Stimulated activated CD8-positive, alpha-beta memory T cell treated with anti-CD3 and anti-CD28 coated beads, Interleukin-2, amount 100 ng/mL, for 48 hours (primary cell): Measurements from ENCODE around the gene SRP9.
"Not testable (repeated sequence)": the region's sequence is repeated elsewhere in the genome, so short reads cannot be mapped to it uniquely, and the experiment has no call there.

ENCODE experiments used
- DNase-seq, 2 donors: peaks; one replicate each; pipeline ENCODE4 v3.0.0-alpha.2; 2020; ENCODE audit warnings: low read depth in 2 of 2

The SRP9 gene

DNA sequence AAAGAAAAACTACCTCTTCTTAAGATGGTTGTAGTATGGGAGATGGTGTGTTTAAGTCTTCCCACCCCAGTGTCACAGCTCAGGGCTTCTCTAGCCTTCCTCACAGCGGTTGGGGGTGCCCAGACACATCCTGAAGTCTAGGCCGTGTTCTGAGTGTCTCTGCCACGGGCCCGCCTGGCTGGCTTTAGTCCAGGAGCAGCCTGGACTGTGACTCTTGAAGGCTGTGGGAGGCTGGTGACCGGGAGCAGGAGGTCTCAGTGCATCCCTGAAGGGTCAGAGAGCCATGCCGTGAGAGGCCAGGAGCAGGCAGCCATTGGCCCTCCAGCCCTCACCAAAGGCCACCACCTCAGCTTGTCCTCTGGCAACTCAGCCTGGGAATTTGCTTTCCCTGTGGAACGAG, 36.8 kb downstream of the SRP9 start:
- DNase-seq = no peak

GRCh38 chr1:225815090-225815489, 37.5 kb downstream of the SRP9 start:
- DNase-seq = not testable (repeated sequence)

GRCh38 chr1:225815526-225816178, 38.0 kb downstream of the SRP9 start:
- DNase-seq = no peak

DNA sequence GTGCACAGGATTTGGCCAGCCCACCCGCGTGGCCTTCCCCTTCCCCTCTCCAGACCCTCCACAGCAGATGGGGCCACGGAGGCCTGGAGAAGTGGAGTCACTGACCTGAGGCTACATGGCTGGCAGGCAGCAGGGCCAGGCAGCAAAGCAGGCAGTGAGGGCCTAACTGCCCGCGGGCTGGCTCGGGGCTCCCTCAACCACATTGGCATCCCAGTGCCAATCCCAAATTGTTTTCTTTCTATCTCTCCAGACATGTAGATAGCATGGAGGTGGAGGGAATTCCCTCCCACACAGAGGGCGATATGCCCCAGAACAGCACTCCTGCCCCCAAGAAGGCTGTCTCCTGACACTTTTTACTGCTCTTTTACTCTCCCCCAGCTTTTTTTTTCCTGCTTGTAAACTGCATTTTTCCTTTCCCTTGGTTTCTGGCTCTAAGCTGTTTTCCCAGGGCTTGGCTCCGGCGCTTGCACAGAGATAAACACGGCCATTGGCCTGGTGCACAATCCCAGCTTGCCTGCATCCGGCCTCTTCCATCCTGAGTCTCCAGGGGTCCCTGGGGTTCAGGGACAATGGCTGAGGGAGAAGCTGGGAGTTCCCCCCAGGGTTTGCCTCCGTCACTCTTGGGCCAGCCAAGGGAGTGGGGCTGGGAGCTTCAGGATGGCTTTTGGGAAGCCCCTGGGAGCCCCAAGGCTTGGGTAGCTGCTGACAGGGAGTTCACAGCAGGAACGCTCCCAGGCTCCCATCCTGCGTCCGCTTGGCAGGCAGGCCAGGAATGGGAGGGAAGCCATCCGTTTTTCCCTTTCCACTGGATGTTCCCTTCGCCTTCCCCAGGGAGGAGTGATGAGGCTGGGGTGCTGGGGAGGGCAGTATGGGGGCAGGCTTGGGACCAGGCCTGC, 39.3 kb downstream of the SRP9 start:
- DNase-seq = no peak

DNA sequence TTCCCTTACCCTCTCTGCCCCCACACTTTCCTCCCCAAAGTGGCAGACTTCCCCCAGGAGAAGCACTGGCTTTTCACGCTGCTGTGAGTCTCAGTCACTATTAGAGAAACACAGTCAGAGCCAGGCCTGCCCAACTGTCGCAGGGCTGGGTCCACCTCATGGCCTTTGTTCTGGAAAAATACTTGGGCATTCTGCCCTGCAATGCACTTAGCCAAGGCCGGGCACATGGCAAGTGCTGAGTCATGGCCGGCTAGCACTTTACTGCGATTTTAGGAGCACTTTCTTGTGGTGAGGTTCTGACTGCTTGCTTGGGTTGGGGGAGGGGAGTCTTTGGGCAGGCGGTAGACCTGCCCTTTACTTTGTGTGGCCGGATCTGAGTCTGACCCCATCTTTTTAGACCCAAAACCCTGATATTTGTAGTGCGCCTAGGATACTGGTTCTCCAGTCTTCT, 40.0 kb downstream of the SRP9 start:
- DNase-seq = no peak

GRCh38 chr1:225818229-225818628, 40.6 kb downstream of the SRP9 start:
- no peak for DNase-seq

GRCh38 chr1:225819346-225820192, 41.9 kb downstream of the SRP9 start:
- no peak for DNase-seq

DNA sequence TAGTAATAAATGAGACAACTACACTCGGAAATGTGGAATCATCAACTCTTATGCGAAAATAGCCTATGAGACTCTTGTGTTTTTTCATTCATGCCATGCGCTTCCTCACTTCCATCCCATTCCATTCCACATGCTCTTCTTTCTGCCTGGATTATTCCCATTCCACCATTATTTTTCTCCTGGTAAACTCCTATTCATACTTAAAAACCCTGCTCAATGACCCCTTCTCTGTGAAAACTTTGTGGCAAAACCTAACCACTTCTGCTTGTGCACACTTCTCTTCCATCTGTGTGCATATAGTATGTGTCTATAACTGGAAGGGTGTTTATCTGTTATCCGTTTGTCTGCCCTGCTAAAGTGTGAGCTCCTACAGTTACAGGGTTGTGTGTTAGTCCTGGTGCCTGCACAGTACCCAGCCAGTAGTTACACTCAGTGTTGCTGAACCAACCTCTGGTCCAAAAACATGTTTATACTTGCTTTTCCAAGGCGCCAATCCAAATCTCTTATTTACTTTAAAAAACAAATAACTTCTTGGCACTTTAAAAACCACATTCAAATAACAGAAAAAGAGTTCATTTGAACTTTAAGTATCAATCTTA, 43.0 kb downstream of the SRP9 start:
- no peak for DNase-seq

GRCh38 chr1:225822655-225823403, 45.2 kb downstream of the SRP9 start:
- DNase-seq = no peak

DNA sequence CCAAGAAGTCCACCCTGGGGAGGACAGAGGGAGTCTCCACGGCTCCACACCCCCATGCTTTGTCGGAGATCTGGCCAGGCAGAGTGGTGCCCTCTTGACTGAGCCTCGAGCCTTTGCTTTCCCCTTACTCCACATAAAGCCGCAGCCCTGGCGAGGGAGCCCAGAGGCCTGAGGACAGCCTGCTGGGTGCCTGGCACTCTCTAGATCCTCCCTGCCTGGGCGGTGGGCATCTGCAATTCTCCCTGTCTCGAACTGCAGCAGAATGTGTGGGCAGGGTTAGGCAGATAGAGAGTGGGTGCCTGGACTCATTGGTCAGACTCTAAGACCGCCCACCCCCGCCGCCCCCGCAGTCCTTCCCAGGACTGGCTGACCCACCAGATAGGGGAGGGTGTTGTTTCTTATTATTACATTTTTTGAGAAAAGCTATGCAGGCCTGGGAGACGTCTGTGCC, 46.2 kb downstream of the SRP9 start:
- DNase-seq = no peak

- no peak for DNase-seq
These were observed 46.9 kb downstream of the SRP9 start for GRCh38 chr1:225824533-225824941.

DNA sequence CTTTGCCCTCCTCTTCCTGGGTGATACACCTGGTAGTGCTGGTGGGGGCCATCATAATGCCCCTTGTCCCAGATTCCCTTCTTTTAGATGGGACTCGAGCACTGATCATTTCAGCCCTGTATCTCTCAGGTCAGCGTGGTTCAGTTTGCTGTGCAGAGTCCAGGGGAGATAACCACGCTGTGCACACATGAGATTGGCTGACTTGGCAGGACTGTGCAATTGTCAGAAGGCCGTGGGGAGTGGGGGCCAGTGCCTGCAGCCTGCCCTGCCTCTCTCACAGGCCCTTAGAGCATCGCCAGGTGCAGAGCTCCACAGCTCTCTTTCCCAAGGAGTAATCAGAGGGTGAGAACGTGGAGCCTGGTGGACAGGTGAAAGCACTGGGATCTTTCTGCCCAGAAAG, 47.5 kb downstream of the SRP9 start:
- DNase-seq = no peak

DNA sequence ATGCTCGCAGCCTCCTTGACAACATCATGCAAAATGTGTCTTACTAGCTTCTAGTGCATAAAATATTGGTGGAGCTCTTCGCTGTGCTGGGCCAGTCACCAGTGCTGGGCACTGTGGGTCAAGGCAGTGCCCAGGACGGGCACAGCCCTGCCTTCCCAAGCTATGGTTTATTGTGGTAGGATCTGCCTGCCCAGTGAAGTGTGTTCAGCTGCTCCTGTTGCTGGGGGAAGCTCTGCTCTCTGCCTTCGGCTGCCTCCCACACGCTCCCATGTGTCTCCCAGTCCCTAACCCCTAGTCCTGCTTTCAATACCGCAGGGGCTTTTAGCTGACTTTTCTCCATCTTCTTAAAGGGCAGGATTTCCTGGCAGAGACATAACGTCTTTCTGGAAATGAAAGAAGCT, 48.0 kb downstream of the SRP9 start:
- no peak for DNase-seq

DNA sequence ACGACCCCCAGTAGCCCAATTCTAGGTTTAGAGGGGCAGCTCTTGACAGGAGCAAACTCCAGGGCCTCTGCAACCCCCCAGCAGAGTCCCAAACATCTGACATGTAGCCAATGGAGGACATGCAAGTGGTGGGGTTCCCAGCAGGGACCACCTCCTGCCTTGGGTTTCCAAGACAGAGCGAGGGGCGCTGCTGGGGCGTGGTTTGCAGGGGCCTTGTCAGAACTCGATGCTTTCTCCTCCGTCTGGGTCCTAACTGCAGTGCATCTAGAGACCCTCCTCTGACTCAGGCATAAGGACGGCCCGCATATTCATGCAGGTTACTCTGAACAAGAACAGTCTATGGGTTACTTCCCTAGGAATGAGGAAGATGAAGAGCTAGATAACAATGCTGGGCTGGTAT, 49.5 kb downstream of the SRP9 start:
- no peak for DNase-seq

GRCh38 chr1:225828706-225829345, 51.2 kb downstream of the SRP9 start:
- DNase-seq = no peak

DNA sequence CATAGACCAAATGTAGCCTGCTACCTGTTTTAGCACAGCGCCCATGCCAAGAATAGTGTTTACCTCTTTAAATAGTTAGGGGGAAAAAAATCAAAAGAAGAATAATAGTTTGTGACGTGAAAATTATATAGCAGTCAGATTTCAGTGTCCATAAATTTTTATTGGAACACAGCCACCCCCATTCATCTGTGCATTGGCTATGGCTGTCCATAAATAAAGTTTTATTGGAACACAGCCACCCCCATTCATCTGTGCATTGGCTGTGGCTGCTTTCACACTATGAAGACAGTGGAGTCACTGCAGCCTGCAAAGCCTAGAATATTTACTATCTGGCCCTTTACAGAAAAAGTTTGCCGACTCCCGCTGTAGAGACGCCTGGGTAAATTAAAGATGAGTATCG, 53.2 kb downstream of the SRP9 start:
- DNase-seq = no peak

DNA sequence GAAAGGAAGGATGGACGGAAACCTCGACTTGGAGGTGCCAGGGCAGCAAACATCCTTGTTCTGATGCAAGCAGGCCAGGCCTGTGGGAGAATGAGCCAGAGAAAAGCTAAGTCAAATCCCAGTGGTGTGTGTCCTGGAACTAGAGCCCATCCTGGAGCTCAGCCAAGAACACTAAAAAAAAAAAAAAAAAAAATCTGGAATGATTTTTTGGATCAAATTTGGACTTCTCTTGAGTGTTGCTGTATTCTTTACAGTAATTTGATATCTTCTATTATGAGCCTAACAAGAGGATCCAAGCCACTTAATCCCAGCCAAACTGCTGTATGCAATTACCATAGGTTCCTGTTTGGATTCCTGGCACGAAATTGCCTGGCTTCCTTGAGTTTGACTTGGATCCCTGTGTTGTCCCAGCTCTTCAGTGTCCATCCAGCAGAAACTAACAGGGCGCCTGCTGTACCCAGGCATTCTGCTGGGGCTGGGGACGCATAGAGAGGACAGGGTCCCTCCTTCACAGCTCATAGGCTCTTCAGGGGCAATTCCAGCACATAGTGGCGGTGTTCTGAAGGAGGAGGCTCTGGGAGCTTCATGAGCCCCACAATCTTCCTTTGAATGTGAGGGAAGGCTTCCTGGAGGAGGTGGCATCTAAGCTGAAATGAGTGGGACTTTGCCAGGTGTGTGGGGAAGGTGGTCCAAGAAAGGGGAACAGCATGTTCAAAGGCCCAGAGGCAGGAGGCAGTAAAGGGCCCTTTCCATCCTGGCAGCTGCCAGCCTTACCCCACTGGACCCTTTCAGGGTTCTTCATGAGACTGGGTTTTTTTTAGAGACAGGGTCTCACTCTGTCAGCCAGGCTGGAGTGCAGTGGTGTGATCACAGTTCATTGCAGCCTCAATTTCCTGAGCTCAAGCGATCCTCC, 57.0 kb downstream of the SRP9 start:
- no peak for DNase-seq

- no peak for DNase-seq
These were observed 58.2 kb downstream of the SRP9 start for GRCh38 chr1:225835856-225836255.

- not testable (repeated sequence) for DNase-seq
These were observed 58.7 kb downstream of the SRP9 start for GRCh38 chr1:225836296-225836695.
